Measurements from ENCODE around the gene MAVS. TPM values are rescaled to one million over a fixed set of nuclear protein-coding genes. Genes with fewer than 3 reads are reported as not detected.

Gene MAVS
- total and polyA plus RNA-seq, 3 donors from 2014 or later, result 14.5 to 34.6 (median 28.5) TPM

DNA sequence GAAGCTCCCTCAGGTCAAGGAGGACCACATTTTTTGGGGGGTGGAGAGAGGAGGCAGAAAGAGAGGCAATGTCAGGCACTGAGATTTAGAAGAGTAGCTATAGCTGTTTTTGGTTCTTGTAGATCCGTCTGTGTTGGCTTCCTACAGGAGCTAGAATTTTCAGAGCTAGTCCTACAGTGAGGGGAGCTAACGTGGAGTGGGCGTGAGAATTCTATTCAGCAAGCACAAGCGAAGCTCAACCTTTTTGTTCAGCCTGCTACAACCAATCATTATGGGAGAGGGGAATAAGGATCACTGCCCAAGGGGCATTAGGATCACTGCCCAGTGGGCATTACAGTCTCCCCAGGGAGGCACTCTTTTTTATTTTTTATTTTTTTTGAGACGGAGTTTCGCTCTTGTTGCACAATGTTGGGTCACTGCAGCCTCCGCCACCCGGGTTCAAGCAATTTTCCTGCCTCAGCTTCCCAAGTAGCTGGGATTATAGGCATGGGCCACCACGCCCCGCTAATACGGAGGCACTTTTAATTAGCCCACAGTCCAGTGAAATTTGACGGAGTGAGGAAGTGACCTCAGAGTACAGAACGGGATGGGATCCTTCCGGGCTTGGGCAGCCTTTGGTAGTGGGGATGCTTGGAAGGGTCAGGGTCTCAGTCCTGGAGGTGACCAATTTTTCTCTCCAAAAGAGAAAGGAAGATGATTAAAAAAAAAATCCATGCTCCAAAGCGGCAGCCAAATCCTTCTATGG, 41.4 kb downstream of the MAVS start:
- Histone ChIP-seq H3K4me1 (peaks cover 12% of the 10 kb centered on the region), H3K27me3 (no peaks in the 10 kb centered on the region), H3K27ac (peak overlapping the region; percentile 97 to 98), H3K36me3 (ENCODE audit: low read depth, missing control alignments) (no peaks in the 10 kb centered on the region), H3K9me3 (no peaks in the 10 kb centered on the region), H3K4me3 (peak overlapping the region; percentile 71 to 99)
- TF ChIP-seq, protein P1, sequence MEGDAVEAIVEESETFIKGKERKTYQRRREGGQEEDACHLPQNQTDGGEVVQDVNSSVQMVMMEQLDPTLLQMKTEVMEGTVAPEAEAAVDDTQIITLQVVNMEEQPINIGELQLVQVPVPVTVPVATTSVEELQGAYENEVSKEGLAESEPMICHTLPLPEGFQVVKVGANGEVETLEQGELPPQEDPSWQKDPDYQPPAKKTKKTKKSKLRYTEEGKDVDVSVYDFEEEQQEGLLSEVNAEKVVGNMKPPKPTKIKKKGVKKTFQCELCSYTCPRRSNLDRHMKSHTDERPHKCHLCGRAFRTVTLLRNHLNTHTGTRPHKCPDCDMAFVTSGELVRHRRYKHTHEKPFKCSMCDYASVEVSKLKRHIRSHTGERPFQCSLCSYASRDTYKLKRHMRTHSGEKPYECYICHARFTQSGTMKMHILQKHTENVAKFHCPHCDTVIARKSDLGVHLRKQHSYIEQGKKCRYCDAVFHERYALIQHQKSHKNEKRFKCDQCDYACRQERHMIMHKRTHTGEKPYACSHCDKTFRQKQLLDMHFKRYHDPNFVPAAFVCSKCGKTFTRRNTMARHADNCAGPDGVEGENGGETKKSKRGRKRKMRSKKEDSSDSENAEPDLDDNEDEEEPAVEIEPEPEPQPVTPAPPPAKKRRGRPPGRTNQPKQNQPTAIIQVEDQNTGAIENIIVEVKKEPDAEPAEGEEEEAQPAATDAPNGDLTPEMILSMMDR (IDR thresholded peaks at IDR 0.05), result no peak
- DNase-seq, result no peak
- 7 to 8% methylated on average over 15 of the region's 15 CpGs for WGBS, 2 donors
- intact Hi-C loops (cut with DNase I; ENCODE audit: low total_unique reads), result no loop called here

DNA sequence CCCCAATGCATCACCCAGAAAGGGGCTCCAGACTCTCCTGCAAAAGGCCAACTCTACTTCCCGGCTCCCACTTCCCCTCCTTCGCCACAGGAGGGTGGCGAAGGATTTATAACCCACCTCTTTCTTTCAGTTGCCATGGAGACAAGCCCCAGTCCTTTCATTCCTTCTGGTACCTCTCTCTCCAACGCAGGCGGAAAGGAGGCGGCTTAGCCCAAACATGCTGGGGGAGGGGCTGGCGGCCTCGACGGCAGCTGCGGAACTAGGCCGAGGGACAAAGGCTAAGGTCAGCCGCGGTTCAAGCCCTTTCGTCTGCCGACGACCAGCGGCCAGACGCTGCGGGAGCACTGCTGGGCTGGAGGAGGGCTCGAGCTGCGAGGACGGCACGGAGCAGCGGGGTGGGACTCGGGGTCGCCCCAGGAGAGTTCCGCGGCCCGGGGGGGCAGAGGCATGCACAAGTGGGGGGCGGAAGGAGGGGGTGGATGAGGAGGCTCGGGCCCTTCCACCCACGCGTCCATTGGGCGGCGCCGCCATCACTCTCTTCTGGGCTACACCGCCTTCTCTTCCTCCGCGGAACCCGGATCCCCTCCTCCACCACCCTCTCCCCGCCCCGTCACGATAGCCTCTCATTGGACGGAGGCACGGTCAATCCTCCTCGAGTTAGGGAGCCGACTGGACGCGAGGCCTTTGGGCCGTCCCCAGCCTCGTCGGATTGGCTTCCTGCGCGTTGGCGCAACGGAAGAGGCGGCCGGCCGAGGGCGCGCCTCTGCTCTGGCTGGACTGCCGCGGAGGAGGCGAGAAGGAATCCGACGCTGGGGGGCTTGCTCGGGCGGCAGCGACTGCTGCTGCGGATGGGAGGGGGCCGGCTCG, 42.2 kb downstream of the MAVS start, which contains the start of gene PANK2:
TSS of gene PANK2 (plus strand) at position 766 of the 867 bp plus-strand sequence.
- intact Hi-C loops (cut with DNase I; ENCODE audit: low total_unique reads), result no loop called here
- no peaks in the 10 kb centered on the region for H3K27me3 ChIP-seq
- H3K4me1 ChIP-seq, result peaks cover 14% of the 10 kb centered on the region
- H3K9me3 ChIP-seq, result no peaks in the 10 kb centered on the region
- 0 to 1% methylated on average over 23 to 61 of the region's 72 CpGs for WGBS, 2 donors
- no peaks in the 10 kb centered on the region for H3K36me3 ChIP-seq (ENCODE audit: low read depth, missing control alignments)
- peak within 1 kb of the TSS; percentile 71 to 99 for H3K4me3 ChIP-seq
- TF ChIP-seq, protein P1 (IDR thresholded peaks at IDR 0.05), result peak; percentile 26 to 55 (median 37)
- TF ChIP-seq POLR2A (IDR thresholded peaks at IDR 0.05), result peak; percentile 66
- peak; percentile 99 for DNase-seq
- H3K27ac ChIP-seq, result peak within 1 kb of the TSS; percentile 97 to 98

DNA sequence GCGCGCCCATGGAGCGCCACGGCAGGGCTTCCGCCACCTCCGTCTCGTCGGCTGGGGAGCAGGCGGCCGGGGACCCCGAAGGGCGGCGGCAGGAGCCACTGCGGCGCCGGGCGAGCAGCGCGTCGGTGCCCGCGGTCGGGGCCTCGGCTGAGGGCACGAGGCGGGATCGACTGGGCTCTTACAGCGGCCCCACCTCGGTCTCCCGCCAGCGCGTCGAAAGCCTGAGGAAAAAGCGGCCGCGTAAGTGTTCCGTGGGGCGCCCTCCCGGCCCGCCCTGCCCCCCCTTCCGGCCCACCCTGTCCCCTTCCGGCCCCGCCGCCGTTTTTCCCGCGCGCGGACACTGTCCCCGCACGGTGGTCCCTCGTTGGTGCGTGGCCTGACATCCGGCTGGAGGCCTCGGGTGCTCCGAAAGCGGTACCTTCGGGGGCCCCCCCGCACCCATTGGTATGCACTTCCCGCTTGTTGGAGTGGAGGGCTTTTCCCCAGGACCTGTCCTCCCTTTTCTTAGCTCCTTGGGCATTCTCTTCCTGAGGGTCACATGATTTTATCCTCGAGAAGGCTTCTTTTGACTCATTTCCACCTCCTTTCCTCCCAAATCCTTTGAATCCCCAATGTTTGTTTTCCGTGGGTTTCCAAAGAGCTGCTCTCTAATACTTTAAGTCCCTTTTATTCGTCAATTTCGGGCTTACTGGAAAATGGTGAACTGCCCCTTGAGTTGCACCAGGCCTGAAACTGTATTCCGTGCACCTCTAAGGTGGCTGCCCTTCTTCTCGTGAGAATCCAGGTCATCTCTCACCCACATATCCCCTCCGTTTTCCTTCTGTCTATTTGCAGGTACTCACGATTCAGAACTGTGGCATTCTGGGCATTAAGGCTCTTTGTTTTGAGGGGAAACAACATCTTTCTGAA, 43.1 kb downstream of the MAVS start:
- peak; percentile 62 for DNase-seq

DNA sequence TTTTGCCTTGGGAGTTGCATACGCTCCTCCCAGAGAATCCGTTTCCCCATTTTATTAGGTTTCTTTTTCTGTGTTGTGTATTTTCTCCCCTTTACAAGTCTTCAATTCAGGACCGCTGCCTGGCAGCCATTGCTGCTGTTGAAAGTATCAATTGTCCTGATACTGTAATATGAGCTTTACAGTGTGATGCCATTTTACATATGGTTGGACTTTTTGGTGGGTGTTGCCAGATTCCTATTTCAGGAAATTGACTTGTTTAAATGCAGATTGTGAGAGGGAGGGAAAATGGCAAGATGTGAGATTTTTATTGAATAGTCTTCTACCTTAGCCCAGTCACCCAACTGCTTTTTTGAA, 43.7 kb downstream of the MAVS start:
- H3K27me3 ChIP-seq, result no peaks in the 10 kb centered on the region
- H3K9me3 ChIP-seq, result no peaks in the 10 kb centered on the region
- H3K36me3 ChIP-seq (ENCODE audit: low read depth, missing control alignments), result no peaks in the 10 kb centered on the region
- peak overlapping the region; percentile 97 to 98 for H3K27ac ChIP-seq
- intact Hi-C loops (cut with DNase I; ENCODE audit: low total_unique reads), result no loop called here
- H3K4me3 ChIP-seq, result peak overlapping the region; percentile 71 to 99
- TF ChIP-seq POLR2A (IDR thresholded peaks at IDR 0.05), result no peak
- TF ChIP-seq, protein P1 (IDR thresholded peaks at IDR 0.05), result no peak
- 2% methylated on average over 3 of the region's 3 CpGs for WGBS, 2 donors
- H3K4me1 ChIP-seq, result peaks cover 14% of the 10 kb centered on the region
- DNase-seq, result no peak

More for the DNA sequence above, 43.1 kb downstream of the MAVS start:
- Histone ChIP-seq H3K27ac (peak overlapping the region; percentile 97 to 98), H3K9me3 (no peaks in the 10 kb centered on the region), H3K36me3 (ENCODE audit: low read depth, missing control alignments) (no peaks in the 10 kb centered on the region), H3K4me1 (peaks cover 14% of the 10 kb centered on the region), H3K4me3 (peak overlapping the region; percentile 71 to 99), H3K27me3 (no peaks in the 10 kb centered on the region)
- no peak for TF ChIP-seq POLR2A (IDR thresholded peaks at IDR 0.05)
- TF ChIP-seq, protein P1 (IDR thresholded peaks at IDR 0.05), result no peak
- intact Hi-C loops (cut with DNase I; ENCODE audit: low total_unique reads), result no loop called here
- WGBS, 2 donors, result 0 to 1% methylated on average over 12 to 42 of the region's 68 CpGs

All from testis (tissue), 3 donors.